Measurements from ENCODE around the gene NFATC2IP.

Gene NFATC2IP

GRCh38 chr16:29012913-29013553 is 62.3 kb downstream of the NFATC2IP start:
- CTCF ChIA-PET = no interaction called here
- no peak overlapping the region for H3K4me3 ChIP-seq (ENCODE audit: low read depth, low read length)
- DNase-seq (ENCODE audit: low read depth, low spot score) = no peak
- POLR2A ChIA-PET = no interaction called here
- no peak for TF ChIP-seq CTCF (IDR thresholded peaks at IDR 0.05; ENCODE audit: insufficient read depth, low read length, missing control alignments)

GRCh38 chr16:29014561-29015069 is 63.9 kb downstream of the NFATC2IP start:
- ChIA-PET CTCF (no interaction called here), POLR2A (no interaction called here)
- no peak for TF ChIP-seq CTCF (IDR thresholded peaks at IDR 0.05; ENCODE audit: insufficient read depth, low read length, missing control alignments)
- H3K4me3 ChIP-seq (ENCODE audit: low read depth, low read length) = no peak overlapping the region
- DNase-seq (ENCODE audit: low read depth, low spot score) = no peak

Measured in AG04449 (cell line).